ENCODE measurements around the gene TOP1.

GRCh38 chr20:41169791-41170351, 141.2 kb downstream of the TOP1 start:
- TF ChIP-seq CTCF (IDR thresholded peaks at IDR 0.05) (no peak), POLR2AphosphoS5 (IDR thresholded peaks at IDR 0.05) (no peak), POLR2A (IDR thresholded peaks at IDR 0.05) (no peak)

All from stomach (tissue), 4 donors.